T-cell (primary cell): ENCODE measurements around the gene TESMIN. TPM values are rescaled to one million over a fixed set of nuclear protein-coding genes. Genes with fewer than 3 reads are reported as not detected.

Experiments
- ATAC-seq, 4 experiments: fragments of 200-7000 bp in 3 of 4; fragments of 150-1000 bp in 1 of 4; cut with Tn5 transposase; replicated peaks in 1 of 4; 1 replicate in 3 of 4; 2 replicates in 1 of 4; pipeline ENCODE4 v1.10.0; 2021; ENCODE audit warnings: moderate library complexity in 3 of 4, mild to moderate bottlenecking in 2 of 4, moderate number of reproducible peaks in 1 of 4
- CTCF ChIA-PET, 2 donors: fragments of 300-600 bp; sonication (Branson Sonifier 250); formaldehyde crosslinking; loops; one replicate each; lab custom pipeline; 2022; ENCODE audit warnings: antibody characterized with exemption in 2 of 2; lab: Charles Lee
- POLR2A ChIA-PET, 2 donors: fragments of 300-600 bp; sonication (Branson Sonifier 250); formaldehyde crosslinking; loops; one replicate each; lab custom pipeline; 2022; ENCODE audit warnings: antibody characterized with exemption in 2 of 2; lab: Charles Lee
- DNase-seq, 35 experiments: peaks; one replicate each; pipeline versions ENCODE4 v3.0.0 to v3.0.0-alpha.2; 2013 to 2023
- H3K27ac ChIP-seq: one replicate; pipeline ENCODE4 v1.5.1; 2013; ENCODE audit warnings: low read length
- H3K27me3 ChIP-seq, 2 experiments: replicated peaks in 1 of 2; 1 replicate in 1 of 2; 2 replicates in 1 of 2; pipeline versions ENCODE4 v1.6.1 to v1.7.0; 2013; ENCODE audit warnings: low read length in 1 of 2, mixed read lengths in 1 of 2; ENCODE audit not compliant: control insufficient read depth in 2 of 2, insufficient read depth in 2 of 2; ENCODE audit errors: extremely low read depth in 1 of 2
- H3K36me3 ChIP-seq, 2 donors: 1 replicate in 1 of 2; 2 replicates in 1 of 2; pipeline versions ENCODE4 v1.6.1 to v1.7.0; 2013; ENCODE audit warnings: low read length in 1 of 2; ENCODE audit not compliant: control insufficient read depth in 2 of 2, insufficient read depth in 1 of 2; ENCODE audit errors: extremely low read depth in 1 of 2
- H3K4me1 ChIP-seq, 2 experiments: 1 replicate in 1 of 2; 2 replicates in 1 of 2; pipeline versions ENCODE4 v1.6.1 to v1.7.0; 2013; ENCODE audit warnings: low read length in 2 of 2, mixed read lengths in 1 of 2; ENCODE audit not compliant: insufficient read depth in 2 of 2, control insufficient read depth in 1 of 2; ENCODE audit errors: extremely low read depth in 1 of 2
- H3K4me3 ChIP-seq, 2 donors: 1 replicate in 1 of 2; 2 replicates in 1 of 2; pipeline versions ENCODE4 v1.5.1 to v1.7.0; 2013; ENCODE audit warnings: mild to moderate bottlenecking in 2 of 2, low read length in 1 of 2, moderate library complexity in 1 of 2; ENCODE audit not compliant: control insufficient read depth in 1 of 2; ENCODE audit errors: extremely low read depth in 1 of 2
- H3K9me3 ChIP-seq: 2 replicates; pipeline ENCODE4 v1.7.0; 2013
- H3K27ac Mint-ChIP-seq, 2 donors: one replicate each; pipeline ENCODE4 v1.8.0; 2020 to 2021; ENCODE audit warnings: mild to moderate bottlenecking in 2 of 2, mixed read lengths in 2 of 2
- H3K27me3 Mint-ChIP-seq, 2 donors: one replicate each; pipeline ENCODE4 v1.8.0; 2021 to 2022; ENCODE audit warnings: mixed read lengths in 2 of 2
- H3K36me3 Mint-ChIP-seq: one replicate; pipeline ENCODE4 v1.8.0; 2021; ENCODE audit warnings: mixed read lengths
- H3K4me1 Mint-ChIP-seq, 3 donors: one replicate each; pipeline ENCODE4 v1.8.0; 2020 to 2022; ENCODE audit warnings: mixed read lengths in 3 of 3, mild to moderate bottlenecking in 1 of 3
- H3K4me3 Mint-ChIP-seq, 3 donors: one replicate each; pipeline ENCODE4 v1.8.0; 2020 to 2022; ENCODE audit warnings: mild to moderate bottlenecking in 3 of 3, mixed read lengths in 3 of 3, moderate library complexity in 3 of 3
- H3K9me3 Mint-ChIP-seq, 3 donors: one replicate each; pipeline ENCODE4 v1.8.0; 2020 to 2022; ENCODE audit warnings: mixed read lengths in 3 of 3
- WGBS: methylation state at CpG from one replicate; pipeline ENCODE4 v1.1.5; 2013; ENCODE audit warnings: missing lambda C conversion rate; ENCODE audit not compliant: insufficient coverage; 5-methylcytosine and 5-hydroxymethylcytosine counted together
- total RNA-seq, 35 experiments: library from RNA in 6 of 35; stranded (reverse) in 6 of 35; fragments of 120-200 nt in 1 of 35; gene quantifications; one replicate each; pipeline versions ENCODE4 v1.2.1 to v1.2.4 and lab custom pipeline; 2013 to 2026

TESMIN gene
- total RNA-seq, 5 donors from 2014 or later (not counting 1 experiment from before 2014, with no cell fraction given): 6.1 to 9.1 (median 7.7) TPM

DNA sequence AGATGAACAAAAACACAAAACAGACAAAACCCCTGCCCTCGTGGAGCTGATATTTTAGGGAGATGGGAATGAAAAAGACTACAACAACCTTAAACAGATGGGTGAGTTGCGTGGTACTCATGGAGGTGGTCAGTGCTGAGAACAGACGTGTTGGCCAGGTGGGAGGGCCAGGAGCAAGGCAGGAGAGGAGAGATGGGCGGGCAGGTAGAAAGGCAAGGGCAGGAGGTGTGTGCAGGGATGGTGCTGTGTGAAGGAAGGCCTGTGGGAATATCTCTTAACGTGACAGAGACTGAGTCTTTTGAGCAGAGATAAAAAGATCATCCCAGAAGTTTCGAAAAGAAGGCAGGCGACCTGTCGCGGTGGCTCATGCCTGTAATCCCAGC is 59.9 kb downstream of the TESMIN start:
- WGBS: 86% methylated on average over 4 of the region's 9 CpGs
- H3K27ac Mint-ChIP-seq: no peak overlapping the region
- no peak for DNase-seq
- H3K9me3 Mint-ChIP-seq: peaks cover 0 to 4% (median 3%) of the 10 kb centered on the region in 3 donors
- H3K4me3 ChIP-seq: no peak overlapping the region
- no peaks in the 10 kb centered on the region for H3K36me3 Mint-ChIP-seq
- H3K9me3 ChIP-seq: no peaks in the 10 kb centered on the region
- ChIA-PET POLR2A (no interaction called here), CTCF (interaction anchor here in 1 of 2 donors (0.7 kb wide), 2 partner anchors 14 to 21 kb away, joined by 4 to 6 read pairs; no protein-coding TSS in a partner anchor)
- no peaks in the 10 kb centered on the region for H3K36me3 ChIP-seq
- peaks cover 0 to 49% of the 10 kb centered on the region in 2 experiments for H3K27me3 ChIP-seq
- H3K27ac ChIP-seq: no peak overlapping the region
- peaks cover 11 to 18% of the 10 kb centered on the region in 2 experiments for H3K4me1 ChIP-seq
- peaks cover 24 to 27% (median 27%) of the 10 kb centered on the region in 3 donors for H3K4me1 Mint-ChIP-seq
- no peak for ATAC-seq
- peaks cover 12 to 21% of the 10 kb centered on the region in 2 donors for H3K27me3 Mint-ChIP-seq
- peak overlapping the region in 1 of 3 donors; percentile 67 for H3K4me3 Mint-ChIP-seq

DNA sequence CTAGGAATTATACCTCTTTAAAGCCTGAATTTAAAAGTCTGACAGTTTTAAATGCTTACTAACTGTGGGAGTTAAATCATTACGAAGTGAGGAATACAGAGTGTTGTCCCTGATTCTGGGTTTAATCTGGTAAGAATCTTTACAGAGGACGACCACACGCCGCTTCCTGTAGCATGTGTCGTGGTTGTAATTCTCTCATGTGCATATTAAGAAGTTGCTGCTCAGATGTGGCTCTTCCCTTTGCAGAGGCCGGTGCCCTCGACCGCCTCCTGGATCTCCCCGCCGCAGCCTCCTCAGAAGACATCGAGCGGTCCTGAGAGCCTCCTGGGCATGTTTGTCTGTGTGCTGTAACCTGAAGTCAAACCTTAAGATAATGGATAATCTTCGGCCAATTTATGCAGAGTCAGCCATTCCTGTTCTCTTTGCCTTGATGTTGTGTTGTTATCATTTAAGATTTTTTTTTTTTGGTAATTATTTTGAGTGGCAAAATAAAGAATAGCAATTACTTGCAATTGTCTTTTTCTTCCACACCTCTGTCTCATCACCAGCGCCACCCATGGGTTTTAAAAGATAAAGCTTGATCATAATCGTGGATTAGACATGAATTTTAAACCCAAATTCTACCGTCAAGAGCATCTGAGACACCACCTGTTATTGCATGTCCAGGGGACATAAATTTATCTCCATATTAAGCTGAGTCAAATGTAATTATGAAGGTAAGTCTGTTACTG is 60.5 kb downstream of the TESMIN start:
- Mint-ChIP-seq H3K9me3 (no peaks in the 10 kb centered on the region), H3K4me3 (peak overlapping the region; percentile 53 to 67 (median 65)), H3K36me3 (no peaks in the 10 kb centered on the region), H3K27me3 (peaks cover 17 to 21% of the 10 kb centered on the region in 2 donors), H3K4me1 (peaks cover 24 to 30% (median 30%) of the 10 kb centered on the region in 3 donors), H3K27ac (peak overlapping the region; percentile 55 to 80)
- Histone ChIP-seq H3K27ac (no peak overlapping the region), H3K4me3 (no peak overlapping the region), H3K36me3 (no peaks in the 10 kb centered on the region), H3K27me3 (peaks cover 0 to 51% of the 10 kb centered on the region in 2 experiments), H3K4me1 (peaks cover 11 to 18% of the 10 kb centered on the region in 2 experiments), H3K9me3 (no peaks in the 10 kb centered on the region)
- DNase-seq (peak in 32 of 35 experiments; percentile 3 to 56 (median 25)), ATAC-seq (peak; percentile 84 to 97 (median 89))
- ChIA-PET POLR2A (no interaction called here), CTCF (interaction anchor here in 1 of 2 donors (0.7 kb wide), 1 partner anchor 22 kb away, joined by 4 read pairs; no protein-coding TSS in a partner anchor)
- WGBS: 13% methylated on average over 13 of the region's 16 CpGs

DNA sequence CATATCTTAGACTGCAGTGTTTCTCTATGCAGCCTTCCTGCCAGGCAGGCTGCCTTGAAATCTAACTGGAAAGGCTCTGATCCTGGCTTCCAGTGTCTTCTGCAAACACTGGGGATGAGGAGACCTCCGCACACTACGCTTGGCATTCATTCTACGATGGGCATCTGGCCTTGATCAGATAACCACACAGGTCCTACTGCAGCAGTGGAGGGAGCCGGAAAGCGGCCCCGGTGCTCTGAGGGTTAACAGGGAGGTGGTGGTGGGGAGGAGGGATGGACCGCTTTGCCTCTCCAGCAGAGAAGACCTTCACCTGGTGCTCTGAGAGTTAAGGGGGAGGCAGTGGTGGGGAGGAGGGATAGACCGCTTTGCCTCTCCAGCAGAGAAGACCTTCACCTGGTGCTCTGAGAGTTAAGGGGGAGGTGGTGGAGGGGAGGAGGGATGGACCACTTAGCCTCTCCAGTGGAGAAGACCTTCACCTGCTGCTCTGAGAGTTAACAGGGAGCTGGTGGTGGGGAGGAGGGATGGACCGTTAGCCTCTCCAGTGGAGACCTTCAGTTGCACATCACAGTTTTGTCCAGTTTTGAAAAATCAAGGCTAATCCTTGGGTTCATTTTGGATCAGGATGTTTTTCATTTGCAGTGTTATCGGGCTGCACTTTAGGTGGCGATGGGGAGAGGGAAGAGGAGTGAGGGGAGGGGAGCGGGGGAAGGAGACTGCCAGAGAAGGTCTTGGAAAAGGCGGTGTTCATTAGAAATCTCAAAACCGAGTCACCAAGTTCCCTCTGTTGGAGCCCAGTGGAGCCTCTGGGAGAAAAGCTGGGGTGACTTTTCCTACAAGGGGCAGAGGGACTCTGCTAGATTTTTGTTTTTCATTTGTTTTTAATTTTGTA is 61.3 kb downstream of the TESMIN start:
- Histone ChIP-seq H3K27me3 (peaks cover 0 to 55% of the 10 kb centered on the region in 2 experiments), H3K27ac (no peak overlapping the region), H3K36me3 (no peaks in the 10 kb centered on the region), H3K4me1 (peaks cover 11 to 23% of the 10 kb centered on the region in 2 experiments), H3K9me3 (no peaks in the 10 kb centered on the region), H3K4me3 (no peak overlapping the region)
- ATAC-seq (no peak), DNase-seq (no peak)
- Mint-ChIP-seq H3K9me3 (no peaks in the 10 kb centered on the region), H3K36me3 (no peaks in the 10 kb centered on the region), H3K27ac (peak overlapping the region in 1 of 2 donors; percentile 80), H3K4me1 (peaks cover 27 to 32% (median 32%) of the 10 kb centered on the region in 3 donors), H3K4me3 (peak overlapping the region in 1 of 3 donors; percentile 67), H3K27me3 (peaks cover 21 to 30% of the 10 kb centered on the region in 2 donors)
- POLR2A ChIA-PET: no interaction called here
- 87% methylated on average over 10 of the region's 14 CpGs for WGBS
- CTCF ChIA-PET: no interaction called here

DNA sequence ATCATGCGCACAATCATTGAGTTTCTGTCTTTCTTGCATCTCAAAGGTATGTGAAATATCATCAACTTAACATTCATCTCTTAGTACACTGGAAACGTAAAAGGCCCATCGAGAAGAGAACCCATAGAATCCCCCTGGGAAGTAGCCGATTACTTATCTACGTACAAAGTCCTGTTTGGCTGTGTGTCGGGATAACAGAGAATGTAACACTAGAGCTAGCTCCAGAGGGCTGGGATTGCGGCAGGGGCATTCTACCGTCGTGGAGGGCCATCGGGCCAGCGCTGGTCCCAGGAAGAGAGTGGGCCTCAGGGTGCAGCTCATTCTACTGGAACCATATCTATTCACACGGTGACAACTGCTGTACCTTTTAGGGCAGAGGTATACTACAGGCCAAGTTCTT is 62.4 kb downstream of the TESMIN start:
- H3K36me3 Mint-ChIP-seq: no peaks in the 10 kb centered on the region
- no peaks in the 10 kb centered on the region for H3K9me3 Mint-ChIP-seq
- H3K4me3 Mint-ChIP-seq: no peak overlapping the region
- ATAC-seq (no peak), DNase-seq (no peak)
- ChIA-PET CTCF (no interaction called here), POLR2A (no interaction called here)
- no peak overlapping the region for H3K27ac ChIP-seq
- WGBS: 96% methylated on average over 9 of the region's 12 CpGs
- peaks cover 0 to 63% of the 10 kb centered on the region in 2 experiments for H3K27me3 ChIP-seq
- H3K4me1 Mint-ChIP-seq: peaks cover 27 to 32% (median 32%) of the 10 kb centered on the region in 3 donors
- H3K36me3 ChIP-seq: no peaks in the 10 kb centered on the region
- peaks cover 21 to 31% of the 10 kb centered on the region in 2 donors for H3K27me3 Mint-ChIP-seq
- H3K4me1 ChIP-seq: peaks cover 11 to 30% of the 10 kb centered on the region in 2 experiments
- H3K27ac Mint-ChIP-seq: no peak overlapping the region
- no peak overlapping the region for H3K4me3 ChIP-seq
- no peaks in the 10 kb centered on the region for H3K9me3 ChIP-seq

DNA sequence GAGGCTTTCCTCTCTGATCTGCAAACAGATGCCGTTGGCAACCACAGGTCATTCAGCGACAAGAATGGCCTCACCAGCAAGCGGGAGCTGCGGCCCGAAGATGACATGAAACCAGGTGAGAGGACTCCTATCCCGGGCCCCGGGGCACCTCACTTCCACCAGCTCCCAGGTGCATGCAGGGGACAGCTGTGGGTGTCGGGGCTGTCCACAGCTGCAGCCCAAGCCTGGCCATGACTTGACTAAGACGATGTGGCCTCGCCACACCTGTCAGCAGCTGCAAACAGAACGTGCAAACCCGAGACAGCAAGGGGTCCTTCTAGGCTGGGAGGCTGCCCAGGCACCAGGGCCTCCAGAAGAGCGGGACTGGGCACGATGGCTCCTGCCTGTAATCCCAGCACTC is 63.3 kb downstream of the TESMIN start:
- H3K4me3 ChIP-seq: no peak overlapping the region
- WGBS: 89% methylated on average over 14 of the region's 14 CpGs
- no peak overlapping the region for H3K27ac ChIP-seq
- H3K27me3 ChIP-seq: peaks cover 0 to 64% of the 10 kb centered on the region in 2 experiments
- H3K9me3 ChIP-seq: no peaks in the 10 kb centered on the region
- no peak for DNase-seq
- peaks cover 23 to 39% of the 10 kb centered on the region in 2 donors for H3K27me3 Mint-ChIP-seq
- no peaks in the 10 kb centered on the region for H3K9me3 Mint-ChIP-seq
- H3K4me3 Mint-ChIP-seq: no peak overlapping the region
- no peaks in the 10 kb centered on the region for H3K36me3 Mint-ChIP-seq
- H3K36me3 ChIP-seq: no peaks in the 10 kb centered on the region
- H3K4me1 Mint-ChIP-seq: peaks cover 27 to 34% (median 32%) of the 10 kb centered on the region in 3 donors
- no peak overlapping the region for H3K27ac Mint-ChIP-seq
- peaks cover 11 to 31% of the 10 kb centered on the region in 2 experiments for H3K4me1 ChIP-seq
- ChIA-PET POLR2A (no interaction called here), CTCF (no interaction called here)
- no peak for ATAC-seq

DNA sequence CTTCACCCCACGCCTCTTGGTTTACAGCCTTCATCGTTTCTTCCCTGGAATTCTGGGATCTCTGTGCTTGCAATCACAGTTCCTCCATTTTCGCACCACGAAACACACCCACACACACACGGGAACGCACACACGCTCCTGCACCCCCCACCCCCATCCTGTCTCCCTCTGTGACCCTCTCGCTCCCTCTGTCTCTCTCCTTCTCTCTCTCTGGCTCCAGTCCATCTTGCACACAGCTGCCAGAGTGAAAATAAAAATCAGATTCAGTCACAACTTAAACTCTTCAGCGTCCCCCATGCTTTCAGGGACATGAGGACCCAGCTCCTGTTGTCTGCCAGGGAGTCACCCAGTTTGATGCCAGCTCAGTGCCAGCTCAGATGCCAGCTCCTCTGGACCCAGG is 64.0 kb downstream of the TESMIN start:
- peaks cover 11 to 31% of the 10 kb centered on the region in 2 experiments for H3K4me1 ChIP-seq
- no peaks in the 10 kb centered on the region for H3K36me3 Mint-ChIP-seq
- H3K27me3 ChIP-seq: peaks cover 0 to 65% of the 10 kb centered on the region in 2 experiments
- no peak overlapping the region for H3K4me3 ChIP-seq
- H3K36me3 ChIP-seq: no peaks in the 10 kb centered on the region
- H3K4me3 Mint-ChIP-seq: no peak overlapping the region
- ChIA-PET CTCF (no interaction called here), POLR2A (no interaction called here)
- no peak for DNase-seq
- peaks cover 27 to 38% (median 32%) of the 10 kb centered on the region in 3 donors for H3K4me1 Mint-ChIP-seq
- peaks cover 26 to 44% of the 10 kb centered on the region in 2 donors for H3K27me3 Mint-ChIP-seq
- no peaks in the 10 kb centered on the region for H3K9me3 Mint-ChIP-seq
- 82% methylated on average over 9 of the region's 9 CpGs for WGBS
- H3K27ac Mint-ChIP-seq: no peak overlapping the region
- H3K9me3 ChIP-seq: no peaks in the 10 kb centered on the region
- ATAC-seq: no peak
- H3K27ac ChIP-seq: no peak overlapping the region
